GM12875 (cell line): ENCODE data around the gene C3.
"Not testable (repeated sequence)": the region's sequence is repeated elsewhere in the genome, so short reads cannot be mapped to it uniquely, and the experiment has no call there.

Experiments
- H3K4me3 ChIP-seq: one replicate; pipeline ENCODE4 v1.5.1; 2011; ENCODE audit warnings: low read depth, low read length, control low read depth
- CTCF ChIP-seq: IDR thresholded peaks from 2 replicates; pipeline ENCODE4 v1.5.1; 2011; ENCODE audit warnings: low read depth, mild to moderate bottlenecking, control low read depth, inconsistent platforms, low read length, moderate library complexity, borderline replicate concordance; ENCODE audit not compliant: insufficient read depth

C3 gene

GRCh38 chr19:6664916-6665315, 55.5 kb downstream of the C3 start:
- TF ChIP-seq CTCF, result no peak
- no peak overlapping the region for H3K4me3 ChIP-seq

- no peak overlapping the region for H3K4me3 ChIP-seq
- TF ChIP-seq CTCF, result no peak
Observed at GRCh38 chr19:6663236-6664201, 56.9 kb downstream of the C3 start.

GRCh38 chr19:6662702-6663101, 57.7 kb downstream of the C3 start:
- TF ChIP-seq CTCF, result no peak

GRCh38 chr19:6661509-6662244, 58.8 kb downstream of the C3 start:
- H3K4me3 ChIP-seq, result not testable (repeated sequence)

More at GRCh38 chr19:6662702-6663101, 57.7 kb downstream of the C3 start:
- H3K4me3 ChIP-seq, result no peak overlapping the region

- peak overlapping the region; percentile 23 for H3K4me3 ChIP-seq
- no peak for TF ChIP-seq CTCF
Observed at GRCh38 chr19:6660930-6661329, 59.5 kb downstream of the C3 start.

GRCh38 chr19:6656390-6656789, 64.1 kb downstream of the C3 start:
- not testable (repeated sequence) for H3K4me3 ChIP-seq

- peak overlapping the region; percentile 16 for H3K4me3 ChIP-seq
- no peak for TF ChIP-seq CTCF
Observed at GRCh38 chr19:6654347-6655310, 65.8 kb downstream of the C3 start.
